ENCODE data around the gene AMER2. TPM values are rescaled to one million over a fixed set of nuclear protein-coding genes. Genes with fewer than 3 reads are reported as not detected.

The AMER2 gene
- not detected in 2 replicates for total RNA-seq

DNA sequence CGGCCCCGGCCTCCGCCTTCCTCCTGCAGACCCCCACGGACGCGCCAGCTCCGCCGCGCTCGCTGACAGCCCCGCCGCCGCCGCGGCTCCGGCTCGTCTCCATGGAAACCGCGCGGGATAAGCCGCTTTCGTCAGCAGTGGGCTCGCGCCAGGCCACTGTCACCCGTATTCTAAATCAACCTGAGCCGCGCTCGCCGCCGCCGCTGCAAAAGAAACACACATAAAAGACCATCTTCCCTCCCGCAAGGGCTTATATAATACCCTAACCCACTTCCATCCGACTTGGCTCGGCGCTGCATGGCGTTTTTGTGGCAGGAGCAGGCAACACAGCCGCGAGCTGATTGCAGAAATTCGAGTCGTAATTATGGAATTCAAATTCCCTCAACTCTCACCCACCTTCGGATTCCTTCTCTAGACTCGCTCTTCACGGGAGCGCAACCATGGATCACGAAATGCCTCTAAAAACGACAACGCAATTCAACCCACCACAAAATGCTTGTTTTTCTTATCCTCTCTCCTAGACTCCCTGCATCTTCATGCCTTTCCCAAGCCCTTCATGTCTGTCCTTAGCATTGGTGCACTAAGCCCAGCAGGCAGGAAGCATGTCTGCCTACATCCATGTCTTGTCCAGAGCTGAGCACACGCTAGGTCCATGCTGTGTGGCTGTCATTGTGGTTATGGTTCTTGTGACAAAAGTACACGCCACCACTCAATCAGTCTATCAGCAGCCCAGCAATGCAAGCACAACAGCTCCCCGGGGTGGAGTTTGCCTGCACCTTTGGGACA, at the start of gene AMER2:
Gene AMER2, minus strand, starts transcription at position 772 of the 786 bp plus-strand sequence. Its CDS starts 669 bp downstream, at position 103.

Small RNA genes lying within 50 kb of the gene (small RNA-seq; reads per million reads assigned to genes)
- gene AL359757.1, result not detected
- gene AL359757.2, result not detected

Other genes starting within 250 kb of the AMER2 start
- under 0.01 TPM in 2 replicates for gene PABPC3, start 76.2 kb downstream of the AMER2 start, total RNA-seq
- 17.6 and 24.0 TPM in 2 replicates for gene MTMR6, start 115.2 kb upstream of the AMER2 start, total RNA-seq
- 43.0 and 69.0 TPM in 2 replicates for gene NUP58, start 129.3 kb upstream of the AMER2 start, total RNA-seq
- under 0.01 TPM in 1 of 2 replicates, not detected in the other for gene ATP8A2, start 199.7 kb upstream of the AMER2 start, total RNA-seq